NCI-H2029 treated with DMSO at 0.1 percent for 48 hours (cell line): ENCODE data around the gene S100P.
A peak's percentile ranks its signal among the peaks of the same experiment; 100 is the strongest.

Experiments
- DNase-seq: peaks from one replicate; lab custom pipeline; 2025; lab: John Stamatoyannopoulos, UW

S100P gene

GRCh38 chr4:6697131-6697530, 3.5 kb downstream of the S100P start:
- DNase-seq = no peak

GRCh38 chr4:6699388-6699787, 5.7 kb downstream of the S100P start:
- DNase-seq = no peak

DNA sequence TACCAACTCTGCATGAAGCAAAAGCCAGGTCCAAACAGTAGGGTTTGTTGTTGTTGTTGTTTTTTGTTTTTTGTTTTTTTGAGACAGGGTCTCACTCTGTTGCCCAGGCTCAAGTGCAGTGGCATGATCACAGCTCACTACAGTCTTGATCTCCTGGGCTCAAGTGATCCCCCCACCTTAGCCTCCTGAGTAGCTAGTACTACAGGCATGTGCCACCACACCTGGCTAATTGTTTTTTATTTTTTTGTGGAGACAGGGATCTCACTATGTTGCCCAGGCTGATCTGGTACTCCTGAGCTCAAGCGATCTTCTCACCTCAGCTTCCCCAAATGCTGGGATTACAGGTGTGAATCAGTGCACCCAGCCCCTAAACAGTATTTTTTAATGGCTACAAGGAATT, 6.2 kb downstream of the S100P start:
- no peak for DNase-seq

DNA sequence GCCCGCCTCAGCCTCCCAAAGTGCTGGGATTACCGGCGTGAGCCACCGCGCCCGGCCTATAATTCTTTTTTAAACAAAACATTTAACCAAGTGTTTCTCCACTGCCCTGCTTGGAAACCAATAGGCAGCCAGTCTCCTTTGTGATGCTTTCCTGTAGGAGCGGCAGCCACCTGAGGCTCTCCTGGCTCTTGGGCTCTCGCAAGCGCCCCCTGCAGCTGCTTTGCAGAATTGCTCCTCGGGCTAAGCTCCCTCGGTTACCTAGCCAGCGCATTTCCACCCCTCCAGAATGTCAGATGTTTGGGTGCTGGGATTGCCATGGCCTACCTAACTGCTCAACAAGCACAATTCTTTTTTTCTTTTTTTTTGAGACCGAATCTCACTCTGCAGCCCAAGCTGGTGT, 7.7 kb downstream of the S100P start:
- DNase-seq = no peak

- DNase-seq = no peak
Observed at GRCh38 chr4:6702761-6703160, 9.1 kb downstream of the S100P start.

- DNase-seq = no peak
Observed at GRCh38 chr4:6703786-6704185, 10.1 kb downstream of the S100P start.

DNA sequence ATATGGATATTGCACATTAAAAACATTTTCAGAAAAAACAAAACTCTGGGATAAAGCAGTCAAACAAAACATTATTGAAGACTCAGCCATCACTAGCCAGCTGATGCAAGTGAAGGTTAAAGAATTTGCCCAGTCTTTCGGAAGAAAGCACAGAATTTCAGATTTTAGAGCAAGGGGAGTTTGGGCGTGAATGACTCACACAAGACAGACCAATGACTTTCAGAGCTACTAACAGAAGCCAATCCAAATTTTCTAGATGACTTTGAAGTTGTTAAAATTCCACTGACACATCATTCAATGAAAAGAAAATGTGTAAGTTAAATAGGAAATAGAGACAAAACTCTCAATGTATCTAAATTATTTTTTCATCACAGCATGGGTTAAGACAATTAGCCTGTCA, 12.0 kb downstream of the S100P start:
- DNase-seq = no peak

- no peak for DNase-seq
Observed at GRCh38 chr4:6706173-6706572, 12.5 kb downstream of the S100P start.

DNA sequence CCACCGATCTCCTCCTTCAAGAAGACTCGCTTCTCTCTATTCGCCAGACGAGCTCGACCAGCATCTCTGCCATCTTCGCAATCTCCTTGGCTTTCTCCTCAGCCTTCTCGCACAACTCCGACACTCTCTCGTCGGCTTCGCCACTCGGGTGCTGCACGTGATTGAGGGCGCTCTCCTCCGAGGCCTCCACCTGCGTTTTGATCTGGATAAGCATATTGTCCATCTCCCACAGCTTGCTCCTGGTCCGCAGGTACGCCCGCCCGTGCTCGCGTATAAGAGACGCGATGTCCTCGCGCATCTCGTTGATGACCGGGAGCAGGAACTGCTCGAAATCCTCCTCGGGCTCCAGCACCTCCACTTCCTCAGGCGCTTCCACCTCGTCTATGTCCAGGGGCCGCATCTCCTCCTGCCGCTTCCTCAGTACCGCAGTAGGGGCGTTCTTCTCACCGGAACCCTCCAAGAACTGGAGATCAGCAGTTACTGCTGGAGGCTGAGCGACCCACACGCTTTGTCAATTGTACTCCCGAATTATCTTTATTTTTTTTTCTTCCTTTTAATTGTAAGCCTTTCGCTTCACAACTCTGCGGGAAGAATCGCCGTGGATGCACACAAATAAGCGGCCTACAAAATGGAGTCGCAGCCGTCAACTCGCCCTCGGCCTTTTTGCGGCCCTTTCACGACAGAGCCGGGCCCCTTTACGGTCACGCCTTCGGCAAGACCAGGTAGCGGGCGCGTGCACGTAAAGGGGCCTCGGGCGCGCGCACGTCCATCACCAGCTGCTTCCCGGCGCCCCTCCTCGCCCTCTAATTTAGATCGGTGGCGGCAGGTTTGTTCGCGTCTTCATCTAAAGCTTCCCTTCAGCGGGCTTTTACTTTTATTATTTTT, 15.8 kb downstream of the S100P start, which contains the start of gene MRFAP1L1:
Gene MRFAP1L1, minus strand, starts transcription at position 636 of the 885 bp plus-strand sequence. Its CDS starts 236 bp downstream, at position 400.
- DNase-seq = peak; percentile 92

- no peak for DNase-seq
Observed at GRCh38 chr4:6710282-6710681, 16.6 kb downstream of the S100P start.

DNA sequence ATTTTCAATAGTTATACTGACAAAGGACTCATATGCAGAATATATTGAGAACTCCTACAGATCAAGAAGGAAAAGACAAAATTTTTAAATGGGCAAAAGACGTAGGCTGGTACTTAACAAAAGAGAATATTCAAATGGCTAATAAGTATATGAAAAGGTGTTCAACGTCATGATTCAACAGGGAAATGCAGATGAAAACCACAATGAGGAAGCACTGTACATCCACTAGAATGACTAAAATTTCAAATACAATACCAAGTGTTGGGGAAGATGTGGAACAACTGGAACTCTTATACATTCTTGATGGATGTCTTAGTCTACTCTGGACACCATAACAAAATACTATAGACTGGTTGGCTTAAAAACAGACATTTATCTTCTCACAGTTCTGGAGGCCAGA, 17.3 kb downstream of the S100P start:
- no peak for DNase-seq

DNA sequence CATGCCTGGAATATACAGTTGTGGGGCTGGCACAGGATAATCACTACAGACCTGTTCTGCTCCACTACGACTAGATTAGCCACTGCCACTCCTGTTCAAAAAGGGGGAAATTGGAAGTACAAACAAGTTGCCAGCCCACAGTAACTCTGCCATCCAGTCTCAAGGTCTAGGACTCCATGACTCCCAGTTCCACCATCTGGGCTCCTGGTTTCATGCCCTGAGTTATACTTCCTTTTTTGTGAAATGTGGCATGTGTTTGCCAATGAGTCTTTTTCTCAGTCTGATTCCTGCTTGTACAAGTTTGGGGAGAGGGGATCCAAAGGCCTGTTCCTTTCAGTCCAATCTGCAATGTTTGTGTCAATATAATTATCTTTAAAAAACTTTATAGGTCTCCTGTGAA, 21.3 kb downstream of the S100P start:
- DNase-seq = no peak

DNA sequence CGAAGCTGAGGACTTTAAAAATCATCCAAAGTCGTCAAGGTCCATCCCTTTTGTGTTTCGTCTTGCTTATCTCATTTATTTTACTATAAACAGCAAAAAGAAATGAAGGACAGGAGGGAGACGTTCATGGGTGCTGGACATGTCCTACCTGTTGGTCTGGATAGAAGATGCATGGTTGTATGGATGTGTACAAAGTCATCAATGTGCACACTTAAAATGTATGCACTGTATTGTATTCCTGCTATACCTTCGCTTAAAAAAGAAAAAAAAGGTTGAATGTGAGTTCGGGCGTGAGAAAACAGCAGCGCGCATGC, 22.0 kb downstream of the S100P start:
- DNase-seq = no peak

DNA sequence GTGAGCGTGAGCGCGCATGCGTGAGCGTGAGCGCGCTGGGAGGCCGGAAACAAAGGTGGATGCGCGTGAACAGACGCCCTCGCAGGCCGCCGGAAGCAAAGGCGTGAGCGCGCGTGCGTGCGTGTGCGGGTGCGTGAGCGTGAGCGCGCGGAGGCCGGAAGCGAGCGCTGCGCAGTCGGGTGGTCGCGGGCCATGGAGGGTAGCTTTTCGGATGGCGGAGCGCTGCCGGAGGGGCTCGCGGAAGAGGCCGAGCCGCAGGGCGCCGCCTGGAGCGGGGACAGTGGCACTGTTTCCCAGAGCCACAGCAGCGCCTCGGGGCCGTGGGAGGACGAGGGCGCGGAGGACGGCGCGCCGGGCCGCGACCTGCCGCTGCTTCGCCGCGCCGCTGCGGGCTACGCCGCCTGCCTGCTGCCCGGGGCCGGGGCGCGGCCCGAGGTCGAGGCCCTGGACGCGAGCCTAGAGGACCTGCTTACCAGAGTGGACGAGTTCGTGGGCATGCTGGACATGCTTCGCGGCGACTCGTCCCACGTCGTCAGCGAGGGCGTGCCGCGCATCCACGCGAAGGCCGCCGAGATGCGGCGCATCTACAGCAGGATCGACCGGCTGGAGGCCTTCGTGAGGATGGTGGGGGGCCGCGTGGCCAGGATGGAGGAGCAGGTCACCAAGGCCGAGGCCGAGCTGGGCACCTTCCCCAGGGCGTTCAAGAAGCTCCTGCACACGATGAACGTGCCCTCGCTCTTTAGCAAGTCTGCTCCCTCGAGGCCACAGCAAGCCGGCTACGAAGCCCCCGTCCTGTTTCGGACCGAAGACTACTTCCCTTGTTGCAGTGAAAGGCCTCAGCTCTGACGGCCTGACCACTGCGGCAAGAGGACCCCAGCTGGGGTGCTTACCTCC, 22.6 kb downstream of the S100P start, which contains the start of gene BLOC1S4:
Gene BLOC1S4, plus strand, starts transcription at position 157 of the 894 bp plus-strand sequence. Its CDS starts 36 bp downstream, at position 193.
- DNase-seq = peak; percentile 59

DNA sequence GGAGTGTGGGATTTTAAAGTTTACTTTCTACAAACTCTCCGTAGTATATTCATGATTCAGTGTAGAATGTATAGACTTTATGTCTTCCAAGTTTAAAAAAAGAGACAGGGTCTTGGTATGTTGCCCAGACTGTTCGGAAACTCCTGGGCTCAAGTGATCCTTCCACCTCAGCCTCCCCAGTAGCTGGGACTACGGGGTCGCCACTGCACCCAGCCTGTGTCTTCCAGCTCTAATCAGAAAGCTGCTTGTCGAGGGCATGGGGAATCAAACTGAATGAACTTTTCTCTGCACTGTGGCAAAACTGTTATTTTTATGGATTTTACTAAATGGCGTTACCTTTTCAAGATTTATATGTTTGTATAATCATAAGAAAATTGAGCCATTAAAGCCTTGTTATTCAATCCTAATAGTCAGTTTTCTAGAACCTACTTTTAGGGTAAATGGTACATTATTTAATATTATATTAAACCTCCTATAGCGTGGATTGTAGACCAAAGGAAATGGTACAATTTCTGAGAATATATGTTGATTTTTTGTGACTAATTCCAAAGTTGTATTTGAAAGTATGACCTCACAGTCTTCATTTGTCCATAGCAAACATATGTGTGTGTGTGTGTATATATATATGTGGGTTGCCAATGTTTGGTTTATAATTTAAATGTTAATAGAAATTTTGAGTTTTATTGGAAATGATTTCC, 23.4 kb downstream of the S100P start:
- no peak for DNase-seq

GRCh38 chr4:6718932-6719610, 25.4 kb downstream of the S100P start:
- no peak for DNase-seq

DNA sequence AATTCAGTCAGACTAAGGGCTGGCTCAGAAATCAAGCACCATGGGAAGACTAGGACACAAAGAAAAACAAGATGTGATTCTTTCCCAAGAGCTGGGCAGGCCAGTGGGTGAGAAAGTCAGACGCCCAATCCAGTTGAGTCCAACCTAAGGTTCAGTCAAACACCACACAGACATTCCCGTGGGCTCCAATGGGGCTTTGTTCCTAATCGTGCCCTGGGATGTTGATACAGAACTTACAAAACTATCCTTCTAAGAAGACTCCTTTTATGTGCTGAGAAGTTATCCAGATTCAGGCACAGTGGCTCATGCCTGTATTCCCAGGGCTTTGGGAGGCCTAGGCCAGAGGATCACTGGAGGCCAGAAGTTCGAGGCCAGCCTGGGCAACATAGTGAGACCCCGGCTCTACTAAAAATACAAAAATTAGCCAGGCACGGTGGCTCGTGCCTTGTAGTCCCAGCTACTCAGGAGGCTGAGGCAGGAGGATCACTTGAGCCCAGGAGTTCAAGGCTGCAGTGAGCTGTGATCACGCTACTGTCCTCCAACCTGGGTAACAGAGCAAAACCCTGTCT, 26.0 kb downstream of the S100P start:
- DNase-seq = no peak

DNA sequence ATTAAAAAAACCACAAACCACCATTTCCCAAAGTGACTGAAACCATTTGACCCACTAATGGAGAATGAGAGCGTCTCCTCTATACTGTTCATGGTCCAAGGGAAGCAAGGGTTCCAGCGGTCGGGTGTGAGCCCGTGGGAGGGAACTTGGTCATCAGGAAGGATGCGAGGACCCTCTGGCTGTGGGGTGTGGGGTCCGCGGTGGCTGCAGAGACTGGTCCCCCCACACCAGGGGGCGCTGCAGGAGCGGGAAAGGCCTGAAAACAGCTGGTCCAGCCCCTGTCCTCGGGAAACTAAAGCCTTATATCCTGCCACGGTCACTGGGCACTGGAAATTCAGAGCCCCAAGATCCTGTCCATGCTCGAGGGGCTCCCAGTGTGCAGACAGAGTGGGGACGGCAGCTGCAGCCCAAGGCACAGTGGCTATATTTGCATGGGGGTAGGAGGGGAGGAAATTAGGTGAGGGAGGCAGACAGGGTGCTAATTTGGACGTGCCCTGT, 26.6 kb downstream of the S100P start:
- peak; percentile 5 for DNase-seq

GRCh38 chr4:6721121-6721520, 27.4 kb downstream of the S100P start:
- DNase-seq = no peak

DNA sequence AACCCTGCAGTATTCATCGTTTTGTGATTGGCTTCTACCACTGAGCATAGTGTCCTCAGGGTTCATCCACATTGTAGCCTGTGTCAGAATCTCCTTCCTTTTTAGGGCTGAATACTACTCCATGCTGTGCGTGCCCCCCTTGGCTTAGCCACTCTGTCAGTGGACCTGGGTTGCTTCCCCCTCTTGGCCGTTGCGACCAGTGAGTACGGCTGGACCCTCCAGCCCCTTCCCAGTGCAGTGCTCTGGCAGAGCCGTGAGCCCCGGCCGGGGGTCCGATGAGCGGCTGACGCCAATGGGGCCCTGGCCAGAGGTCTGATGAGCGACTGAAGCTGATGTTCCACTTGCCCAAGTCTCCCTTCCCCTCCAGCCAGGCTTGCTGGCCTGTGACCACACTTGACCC, 29.2 kb downstream of the S100P start:
- DNase-seq = no peak

- no peak for DNase-seq
Observed at GRCh38 chr4:6723851-6724250, 30.2 kb downstream of the S100P start.
